HepG2 (cell line): ENCODE results near the gene ZFPL1. TPM values are rescaled to one million over a fixed set of nuclear protein-coding genes. Genes with fewer than 3 reads are reported as not detected.

Experiments
- ATAC-seq: fragments of 200-7000 bp; cut with Tn5 transposase; 3 replicates; pipeline ENCODE4 v1.9.1; 2020; ENCODE audit warnings: mild to moderate bottlenecking, moderate library complexity
- BruUV-seq: library from RNA; stranded (reverse); fragments of 400-500 nt; replicated peaks from 2 replicates; lab custom pipeline; 2021; lab: Mats Ljungman, UMichigan
- CTCF ChIA-PET: fragments of 300-600 bp; formaldehyde crosslinking; extraction: SDS; loops from one replicate; lab custom pipeline; 2021; ENCODE audit warnings: low total read pairs, inconsistent platforms, low intra/inter-chr PET ratio; lab: Yijun Ruan, JAX
- POLR2A ChIA-PET: fragments of 350-600 bp; sonication (Branson Sonifier 250); formaldehyde crosslinking; loops from one replicate; lab custom pipeline; 2020; ENCODE audit warnings: antibody characterized with exemption, inconsistent platforms; lab: Yijun Ruan, JAX
- DNase-seq: peaks from one replicate; pipeline ENCODE4 v3.0.0-alpha.2; 2015; ENCODE audit warnings: low spot score
- FAIRE-seq: peaks from 3 replicates; lab custom pipeline; 2011; peaks lifted over from hg19 to GRCh38; lab: Jason Lieb, UNC
- H2AFZ ChIP-seq: one replicate; pipeline ENCODE4 v1.6.1; 2011; ENCODE audit warnings: low read length, inconsistent platforms
- H3K27ac ChIP-seq: fragments of 300-600 bp; 3 replicates; pipeline ENCODE4 v1.8.0; 2011; ENCODE audit warnings: mixed run types, mild to moderate bottlenecking, mixed read lengths, low read length, inconsistent platforms; ENCODE audit not compliant: insufficient read depth; ENCODE audit errors: extremely low read length
- H3K27me3 ChIP-seq, 2 experiments: fragments of 200-600 bp in 1 of 2; 2 replicates in 1 of 2; 3 replicates in 1 of 2; pipeline versions ENCODE4 v1.6.0 to v1.8.0; 2011; ENCODE audit warnings: low read length in 2 of 2, mild to moderate bottlenecking in 2 of 2, moderate library complexity in 2 of 2, inconsistent platforms in 1 of 2; ENCODE audit not compliant: insufficient read depth in 2 of 2, control insufficient read depth in 1 of 2
- H3K36me3 ChIP-seq, 2 experiments: fragments of 200-600 bp in 1 of 2; replicated peaks in 1 of 2; 2 replicates in 1 of 2; 3 replicates in 1 of 2; pipeline versions ENCODE4 v1.5.1 to v1.8.0; 2011; ENCODE audit warnings: low read length in 2 of 2, inconsistent platforms in 1 of 2; ENCODE audit not compliant: insufficient read depth in 2 of 2, control insufficient read depth in 1 of 2
- H3K4me1 ChIP-seq: 2 replicates; pipeline ENCODE4 v1.5.1; 2012; ENCODE audit warnings: low read length, inconsistent platforms; ENCODE audit not compliant: insufficient read depth
- H3K4me2 ChIP-seq: 2 replicates; pipeline ENCODE4 v1.6.0; 2011; ENCODE audit warnings: low read depth, low read length, inconsistent platforms
- H3K4me3 ChIP-seq, 3 experiments: fragments of 200-600 bp in 1 of 3; sonication (generic), shearing (Covaris generic) in 1 of 3; replicated peaks in 1 of 3; 2 replicates each; pipeline ENCODE4 v1.5.1; 2011 to 2016; ENCODE audit warnings: low read length in 3 of 3, inconsistent platforms in 2 of 3, low read depth in 2 of 3, mild to moderate bottlenecking in 2 of 3, control low read depth in 1 of 3, mixed read lengths in 1 of 3; ENCODE audit not compliant: insufficient read depth in 1 of 3
- H3K79me2 ChIP-seq: one replicate; pipeline ENCODE4 v1.6.1; 2011; ENCODE audit warnings: low read length, inconsistent platforms; ENCODE audit not compliant: insufficient read depth
- H3K9ac ChIP-seq: 2 replicates; pipeline ENCODE4 v1.6.0; 2011; ENCODE audit warnings: mild to moderate bottlenecking, low read depth, low read length, inconsistent platforms; ENCODE audit not compliant: insufficient read depth
- H3K9me3 ChIP-seq: 2 replicates; pipeline ENCODE4 v1.5.1; 2012; ENCODE audit warnings: mild to moderate bottlenecking, low read length
- H4K20me1 ChIP-seq: 2 replicates; pipeline ENCODE4 v1.6.0; 2011; ENCODE audit warnings: inconsistent platforms, mild to moderate bottlenecking, low read length, moderate library complexity; ENCODE audit not compliant: insufficient read depth
- AGO1 ChIP-seq: fragments of 200-400 bp; formaldehyde crosslinking; IDR thresholded peaks from 2 replicates; pipeline ENCODE4 v1.6.1; 2017; ENCODE audit warnings: mild to moderate bottlenecking, low read depth, low read length, moderate library complexity; ENCODE audit not compliant: poor library complexity, severe bottlenecking
- DMTF1 ChIP-seq: sonication (generic); formaldehyde crosslinking; IDR thresholded peaks from 2 replicates; pipeline ENCODE4 v1.4.0; 2020; ENCODE audit warnings: mild to moderate bottlenecking, missing genetic modification reagents
- HDAC2 ChIP-seq: sonication (generic); formaldehyde crosslinking; IDR thresholded peaks from 2 replicates; pipeline ENCODE4 v1.4.0; 2020; ENCODE audit warnings: missing genetic modification reagents
- NFE2L1 ChIP-seq: sonication (generic); formaldehyde crosslinking; IDR thresholded peaks from 2 replicates; pipeline ENCODE4 v1.4.0; 2020; ENCODE audit warnings: missing genetic modification reagents, mild to moderate bottlenecking, borderline replicate concordance
- TIGD3 ChIP-seq: sonication (generic); formaldehyde crosslinking; IDR thresholded peaks from 2 replicates; pipeline ENCODE4 v1.5.1; 2020; ENCODE audit warnings: mild to moderate bottlenecking, missing genetic modification reagents, borderline replicate concordance
- ZNF350 ChIP-seq: sonication (generic); formaldehyde crosslinking; IDR thresholded peaks from 2 replicates; pipeline ENCODE4 v1.4.0; 2020; ENCODE audit warnings: mild to moderate bottlenecking, low read depth, missing genetic modification reagents, borderline replicate concordance
- ZNF407 ChIP-seq: sonication (generic); formaldehyde crosslinking; IDR thresholded peaks from one replicate; pipeline ENCODE4 v1.5.1; 2020; ENCODE audit warnings: mild to moderate bottlenecking, missing genetic modification reagents; ENCODE audit errors: not compliant biosample characterization
- WGBS: methylation state at CpG from one replicate; pipeline ENCODE4 v1.1.6; 2017; ENCODE audit warnings: low lambda C conversion rate; 5-methylcytosine and 5-hydroxymethylcytosine counted together
- in situ Hi-C: cut with HindIII; loops from 2 replicates; pipeline ENCODE4 v1.10.0; 2017; ENCODE audit warnings: low pct_unique_long_range_greater_than_20kb; ENCODE audit not compliant: extremely low pct_ligation_motif_present
- intact Hi-C: fragments of 100-400 bp; cut with micrococcal nuclease; formaldehyde crosslinking; loops from one replicate; pipeline ENCODE4 v1.10.0; 2022; ENCODE audit not compliant: unreplicated experiment
- polyA plus RNA-seq, 8 experiments: library from polyadenylated mRNA; depleted of rRNA in 3 of 8; stranded (reverse) in 7 of 8; unstranded in 1 of 8; fragments of >200 nt; fragmentation: Illumina TruSeq in 4 of 8; extraction: Trizol in 4 of 8; gene quantifications; 2 replicates each; pipeline versions ENCODE4 v1.2.1 to v1.2.3, GENCODE V29; 2011 to 2016; ENCODE audit warnings: low read depth in 4 of 8, missing spikeins in 1 of 8, mixed read lengths in 1 of 8; ENCODE audit not compliant: insufficient read depth in 1 of 8
- total RNA-seq, 5 experiments: library from RNA; depleted of rRNA; stranded (reverse); fragments of >200 nt; fragmentation: Illumina TruSeq; extraction: Trizol; gene quantifications; 2 replicates each; pipeline ENCODE4 v1.2.3, GENCODE V29; 2016; ENCODE audit warnings: low read depth in 1 of 5

The ZFPL1 gene
- total and polyA plus RNA-seq, 2 of the 13 experiments (the other 11 are each of a cell fraction or from before 2014, with no cell fraction given): 32.2 to 56.0 TPM

GRCh38 chr11:65100674-65101350, 16.8 kb downstream of the ZFPL1 start:
- POLR2A ChIA-PET: interaction anchor here (0.7 to 8.1 kb wide), 2 partner anchors 10 to 11 kb away, joined by 3 to 86 read pairs; partner anchors contain the start of gene TM7SF2
- no peak overlapping the region for H3K4me2 ChIP-seq
- no peak for TF ChIP-seq TIGD3
- no peak for TF ChIP-seq ZNF407 (CRISPR knock-in tag)
- no peak for TF ChIP-seq ZNF350
- TF ChIP-seq DMTF1 (CRISPR knock-in tag): no peak
- no peak for TF ChIP-seq NFE2L1 (CRISPR knock-in tag)
- TF ChIP-seq AGO1: no peak
- TF ChIP-seq HDAC2 (CRISPR knock-in tag): no peak

More at GRCh38 chr11:65100674-65101350, 16.8 kb downstream of the ZFPL1 start:
- Histone ChIP-seq H3K79me2 (peaks cover 5% of the 10 kb centered on the region), H3K9me3 (no peaks in the 10 kb centered on the region), H3K36me3 (peaks cover 3 to 12% of the 10 kb centered on the region in 2 experiments; a peak in 3 of 5 replicates), H4K20me1 (no peaks in the 10 kb centered on the region), H3K27ac (no peak overlapping the region), H3K4me3 (no peak overlapping the region), H3K27me3 (no peaks in the 10 kb centered on the region; a peak in 1 of 5 replicates), H3K9ac (no peak overlapping the region), H2AFZ (no peak overlapping the region), H3K4me1 (peaks cover 13% of the 10 kb centered on the region)
- no peak for ATAC-seq
- CTCF ChIA-PET: no interaction called here
- no peak for DNase-seq
- BruUV-seq: no TSS peak
- WGBS: 95% methylated on average over 6 of the region's 6 CpGs
- intact Hi-C loops: no loop called here
- FAIRE-seq: no peak
- in situ Hi-C loops: no loop called here
